ENCODE data around the gene CFAP119.
"Not testable (repeated sequence)": the region's sequence is repeated elsewhere in the genome, so short reads cannot be mapped to it uniquely, and the experiment has no call there.

The CFAP119 gene

DNA sequence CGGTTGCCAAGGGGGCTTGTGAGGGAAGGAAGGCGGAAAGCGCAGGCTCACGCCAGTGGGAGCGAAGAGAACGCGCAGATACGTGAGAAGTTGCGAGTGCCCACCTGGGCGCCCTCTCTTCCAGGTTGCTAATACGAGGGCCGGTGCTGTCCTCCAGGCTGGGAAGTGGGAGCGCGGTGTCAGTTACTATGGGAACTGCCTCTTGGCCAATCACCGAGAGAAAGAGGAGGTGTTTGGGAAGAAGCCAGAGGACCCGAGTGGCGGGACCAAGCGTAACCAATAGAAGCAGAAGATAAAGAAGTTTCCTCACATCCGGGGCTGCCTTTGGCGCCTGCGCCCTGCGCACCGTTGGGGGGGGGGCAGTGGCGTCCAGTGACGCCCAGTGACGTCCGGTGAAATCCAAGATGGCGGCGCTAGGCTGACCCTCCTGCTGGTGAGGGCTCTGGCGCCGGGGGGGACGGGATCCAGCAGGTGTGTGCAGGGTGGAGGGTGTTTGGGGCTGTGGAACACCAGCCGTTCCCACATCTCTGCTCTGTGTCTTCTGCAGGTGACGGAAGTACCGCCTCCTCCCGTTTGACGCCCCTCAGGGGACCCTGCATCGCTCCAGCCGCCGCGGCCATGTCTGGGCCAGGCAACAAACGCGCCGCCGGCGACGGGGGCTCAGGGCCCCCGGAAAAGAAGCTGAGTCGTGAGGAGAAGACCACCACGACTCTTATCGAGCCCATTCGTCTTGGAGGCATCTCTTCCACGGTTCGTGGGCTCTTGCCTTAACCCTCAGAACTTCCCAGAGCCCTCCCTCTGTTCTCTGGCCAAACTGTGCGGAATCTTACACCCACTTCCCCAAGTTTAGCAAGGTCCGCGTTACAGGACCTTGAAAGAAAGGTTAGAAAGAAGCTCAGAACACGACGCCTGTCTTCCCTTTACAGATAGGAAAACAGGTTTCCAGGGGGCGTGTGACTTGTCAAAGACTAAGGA is at the start of gene CFAP119, which contains the start of gene RNF40:
Gene CFAP119, minus strand, starts transcription at position 135 of the 975 bp plus-strand sequence. CDS start 314 bp downstream, outside the sequence.
Gene RNF40, plus strand, starts transcription at position 395 of the 975 bp plus-strand sequence. Its CDS starts 224 bp downstream, at position 619.
- peak; percentile 97 for DNase-seq

DNA sequence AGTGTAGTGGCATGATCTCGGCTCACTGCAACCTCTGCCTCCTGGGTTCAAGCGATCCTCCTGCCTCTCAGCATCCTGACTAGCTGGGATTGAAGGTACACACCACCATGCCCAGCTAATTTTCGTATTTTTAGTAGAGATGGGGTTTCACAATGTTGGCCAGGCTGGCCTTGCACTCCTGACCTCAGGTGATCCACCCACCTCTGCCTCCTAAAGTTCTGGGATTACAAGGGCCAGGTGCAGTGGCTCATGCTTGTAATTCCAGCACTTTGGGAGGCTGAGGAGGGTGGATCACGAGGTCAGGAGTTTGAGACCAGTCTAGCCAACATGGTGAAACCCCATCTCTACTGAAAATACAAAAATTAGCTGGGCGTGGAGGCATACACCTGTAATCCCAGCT is 47.8 kb upstream of the CFAP119 start:
- not testable (repeated sequence) for DNase-seq

DNA sequence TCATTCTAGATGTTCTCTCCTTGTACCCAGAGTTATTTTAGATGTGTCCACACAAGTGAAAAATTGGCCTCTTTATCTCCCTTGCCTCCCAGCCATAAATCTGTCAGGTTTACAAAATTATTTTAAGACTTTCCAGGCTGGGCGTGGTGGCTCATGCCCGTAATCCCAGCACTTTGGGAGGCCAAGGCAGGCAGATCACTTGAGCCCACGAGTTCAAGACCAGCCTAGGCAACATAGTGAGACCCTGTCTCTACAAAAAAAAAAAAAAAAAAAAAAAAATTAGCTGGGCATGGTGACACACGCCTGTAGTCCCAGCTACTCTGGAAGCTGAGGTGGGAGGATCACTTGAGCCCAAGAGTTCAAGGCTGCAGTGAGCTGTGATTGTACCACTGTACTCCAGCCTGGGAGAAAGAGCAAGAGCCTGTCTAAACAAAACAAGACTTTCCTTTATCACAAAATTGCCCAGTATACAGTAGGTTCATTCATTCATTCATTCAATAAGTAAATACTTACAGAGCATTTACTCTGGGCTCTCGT is 47.1 kb upstream of the CFAP119 start:
- DNase-seq: not testable (repeated sequence)

DNA sequence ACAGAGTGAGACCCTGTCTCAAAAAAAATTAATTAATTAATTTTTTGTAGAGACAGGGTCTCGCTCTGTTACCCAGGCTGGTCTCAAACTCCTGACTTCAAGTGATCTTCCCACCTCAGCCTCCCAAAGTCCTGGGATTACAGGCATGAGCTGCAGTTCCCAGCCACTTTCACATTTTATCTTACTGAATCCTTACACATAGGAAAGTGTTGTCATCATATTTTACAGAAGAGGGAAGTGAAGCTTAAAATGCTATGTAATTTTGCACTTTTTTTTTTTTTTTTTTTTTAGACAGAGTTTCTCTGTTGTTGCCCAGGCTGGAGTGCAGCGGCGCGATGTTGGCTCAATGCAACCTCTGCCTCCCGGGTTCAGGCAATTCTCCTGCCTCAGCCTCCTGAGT is 46.3 kb upstream of the CFAP119 start:
- DNase-seq: no peak

DNA sequence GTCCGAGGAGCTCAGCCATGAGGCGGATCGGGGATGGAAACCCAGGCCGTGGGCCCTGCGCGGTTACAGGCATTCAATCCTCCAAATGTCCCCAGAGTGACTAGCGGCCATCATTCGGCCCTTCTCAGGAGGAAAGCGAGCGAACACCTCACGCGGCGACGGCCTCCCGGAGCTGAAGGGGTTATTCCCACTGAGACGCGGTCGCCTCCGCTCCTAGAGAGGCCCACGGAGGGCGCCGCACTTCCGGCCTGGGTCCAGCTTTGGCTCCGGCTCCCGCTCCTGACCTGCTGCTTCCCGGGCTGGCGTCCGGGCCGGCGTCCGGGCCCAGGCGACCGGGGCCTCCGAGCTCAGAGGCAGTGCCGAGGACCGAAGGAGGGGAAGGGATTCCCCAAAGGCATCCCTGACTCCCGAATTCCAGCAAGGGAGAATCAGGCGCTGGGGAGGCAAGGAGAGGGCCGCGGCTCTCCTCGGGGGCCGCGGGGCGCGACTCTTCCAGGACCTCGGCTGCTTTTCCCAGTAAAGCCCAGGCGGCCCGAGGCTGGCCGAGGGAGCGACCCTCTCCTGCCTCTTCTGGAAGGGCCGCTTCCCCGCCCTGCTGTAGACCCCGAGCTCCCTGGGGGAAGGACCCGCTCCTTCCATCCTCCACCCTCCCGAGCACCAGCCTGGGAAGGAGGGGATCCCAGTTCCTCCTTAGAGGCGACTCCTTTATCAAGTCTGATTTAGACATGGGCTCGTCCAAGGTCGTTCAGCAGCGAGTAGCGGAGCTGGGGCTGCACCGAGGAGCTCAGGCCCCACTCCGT is 43.7 kb upstream of the CFAP119 start:
- peak; percentile 68 for DNase-seq

DNA sequence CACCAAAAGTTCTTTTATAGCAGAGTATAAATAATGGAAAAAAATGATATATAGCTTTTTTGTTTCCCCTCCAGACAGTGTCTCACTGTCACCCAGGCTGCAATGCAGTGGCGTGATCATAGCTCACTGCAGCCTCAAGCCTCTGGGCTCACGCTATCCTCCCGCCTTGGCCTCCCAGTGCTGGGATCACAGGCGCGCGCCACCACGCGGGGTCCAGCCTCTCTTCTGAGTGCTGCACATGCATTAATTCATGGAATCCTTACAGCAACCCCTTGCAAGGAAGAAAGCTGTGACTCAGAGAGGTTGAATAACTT is 43.2 kb upstream of the CFAP119 start:
- no peak for DNase-seq

DNA sequence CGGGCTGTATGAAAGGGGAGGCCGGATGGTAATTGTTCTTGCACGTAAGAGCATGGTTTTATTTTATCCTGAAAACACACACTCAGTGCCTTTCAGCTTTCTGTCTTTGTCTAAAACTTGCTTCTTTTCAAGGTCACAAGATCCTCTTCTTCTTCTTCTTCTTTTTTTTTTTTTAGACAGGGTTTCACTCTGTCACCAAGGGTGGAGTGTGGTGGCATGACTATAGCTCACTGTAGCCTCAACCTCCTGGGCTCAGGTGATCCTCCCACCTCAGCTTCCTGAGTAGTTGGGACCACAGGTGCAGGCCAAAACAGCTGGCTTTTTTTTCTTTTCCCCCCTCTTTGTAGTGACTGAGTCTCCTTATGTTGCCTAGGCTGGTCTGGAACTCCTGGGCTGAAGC is 41.1 kb upstream of the CFAP119 start:
- no peak for DNase-seq

DNA sequence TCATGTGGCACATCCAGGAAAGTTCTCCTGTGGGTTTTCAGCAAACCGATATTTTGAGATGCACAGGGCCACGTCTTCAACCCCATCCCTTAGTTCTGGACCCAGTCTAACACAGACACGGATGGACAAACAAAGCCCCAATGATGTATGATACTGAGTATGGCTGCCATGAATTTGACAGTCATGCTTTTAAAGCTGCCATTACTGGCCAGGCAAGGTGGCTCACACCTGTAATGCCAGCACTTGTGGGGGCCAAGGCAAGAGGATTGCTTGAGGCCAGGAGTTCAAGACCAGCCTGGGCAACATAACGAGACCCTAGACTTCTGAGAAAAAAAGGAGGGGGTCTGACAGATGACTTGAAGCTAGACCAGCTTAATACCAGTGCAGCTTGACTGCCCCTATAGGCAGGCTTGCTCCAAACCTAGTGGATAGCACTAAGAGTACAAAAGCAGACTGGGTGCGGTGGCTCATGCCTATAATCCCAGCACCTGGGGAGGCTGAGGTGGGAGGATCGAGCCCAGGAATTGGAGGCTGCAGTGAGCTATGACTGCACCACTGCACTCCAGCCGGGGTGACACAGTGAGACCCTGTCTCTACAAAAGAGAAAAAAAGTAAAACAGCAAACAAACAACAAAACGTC is 35.9 kb upstream of the CFAP119 start:
- no peak for DNase-seq

DNA sequence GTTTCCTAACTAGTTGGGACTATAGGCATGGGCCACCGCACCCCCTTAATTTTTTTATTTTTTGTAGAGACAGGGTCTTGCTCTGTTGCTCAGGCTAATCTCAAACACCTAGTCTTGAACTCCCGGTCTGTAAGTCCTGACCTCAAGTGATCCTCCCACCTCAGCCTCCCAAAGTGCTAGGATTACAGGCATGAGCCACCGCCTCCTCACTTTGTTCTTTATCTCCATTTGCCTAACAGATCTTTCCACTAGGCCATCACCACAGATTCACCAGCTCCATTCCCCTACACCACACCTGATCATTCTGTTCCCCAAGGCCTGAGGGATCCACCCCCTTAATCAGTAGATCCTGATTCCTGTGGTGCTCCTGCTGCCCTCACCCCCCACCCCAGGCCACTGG is 32.8 kb upstream of the CFAP119 start:
- no peak for DNase-seq

DNA sequence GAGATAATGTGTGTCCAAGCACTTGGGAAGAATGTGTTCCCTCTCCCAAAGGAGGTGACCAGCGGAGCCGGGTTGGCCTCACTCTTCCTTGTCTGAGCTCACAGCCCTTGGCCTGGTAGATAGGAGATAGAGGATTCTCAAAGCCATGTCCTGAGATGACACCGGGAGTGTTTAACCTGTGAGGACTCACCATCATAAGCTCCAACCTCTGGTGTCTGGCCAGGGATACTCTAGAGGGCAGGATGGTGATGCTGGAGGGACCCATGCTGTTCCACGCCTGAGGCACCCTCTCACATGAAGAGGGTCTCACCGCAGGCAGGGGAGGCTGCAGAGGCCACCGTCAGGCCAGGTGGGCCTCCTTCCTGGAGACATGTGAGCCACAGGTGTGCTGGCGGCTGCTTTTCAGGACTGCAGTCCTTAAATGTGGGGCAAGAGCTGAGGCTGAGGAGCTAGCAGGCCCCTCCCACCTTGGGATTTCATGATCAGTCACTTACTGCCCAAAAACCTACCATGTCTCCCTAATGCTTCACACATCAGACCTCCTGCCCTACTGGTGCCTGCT is 31.7 kb upstream of the CFAP119 start:
- DNase-seq: no peak

DNA sequence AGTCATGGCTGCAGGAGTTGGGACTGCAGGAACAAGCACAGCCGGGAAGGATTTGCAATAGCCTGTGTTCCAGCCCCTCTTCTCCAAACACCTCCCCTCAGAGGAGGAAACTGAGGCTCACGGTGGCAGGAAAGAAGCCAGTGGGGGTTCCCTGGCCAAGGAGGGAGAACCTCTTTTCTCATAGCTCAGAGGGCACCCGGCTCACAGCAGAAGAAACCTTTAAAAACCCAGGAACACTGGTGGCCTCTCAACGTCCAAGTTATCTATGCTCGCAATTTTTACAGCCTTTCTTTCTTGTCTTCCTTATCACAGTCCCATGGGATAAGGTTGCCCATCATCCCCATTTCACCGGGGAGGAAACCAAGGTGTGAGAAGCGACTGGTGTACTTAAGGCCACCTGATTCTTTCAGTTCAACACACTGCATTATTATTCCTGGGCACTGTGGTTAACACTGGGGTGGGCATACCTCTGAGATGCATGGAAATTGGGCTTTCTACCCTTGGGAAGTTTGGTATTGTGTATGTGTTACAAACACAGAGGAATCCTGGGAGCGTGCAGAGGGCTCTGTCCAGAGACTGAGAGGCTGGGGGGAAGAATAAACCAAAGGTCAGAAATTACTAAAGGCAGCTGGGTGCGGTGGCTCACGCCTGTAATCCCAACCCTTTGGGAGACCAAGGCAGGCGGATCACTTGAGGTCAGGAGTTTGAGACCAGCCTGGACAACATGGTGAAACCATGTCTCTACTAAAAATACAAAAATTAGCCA is 25.9 kb upstream of the CFAP119 start:
- DNase-seq: no peak

DNA sequence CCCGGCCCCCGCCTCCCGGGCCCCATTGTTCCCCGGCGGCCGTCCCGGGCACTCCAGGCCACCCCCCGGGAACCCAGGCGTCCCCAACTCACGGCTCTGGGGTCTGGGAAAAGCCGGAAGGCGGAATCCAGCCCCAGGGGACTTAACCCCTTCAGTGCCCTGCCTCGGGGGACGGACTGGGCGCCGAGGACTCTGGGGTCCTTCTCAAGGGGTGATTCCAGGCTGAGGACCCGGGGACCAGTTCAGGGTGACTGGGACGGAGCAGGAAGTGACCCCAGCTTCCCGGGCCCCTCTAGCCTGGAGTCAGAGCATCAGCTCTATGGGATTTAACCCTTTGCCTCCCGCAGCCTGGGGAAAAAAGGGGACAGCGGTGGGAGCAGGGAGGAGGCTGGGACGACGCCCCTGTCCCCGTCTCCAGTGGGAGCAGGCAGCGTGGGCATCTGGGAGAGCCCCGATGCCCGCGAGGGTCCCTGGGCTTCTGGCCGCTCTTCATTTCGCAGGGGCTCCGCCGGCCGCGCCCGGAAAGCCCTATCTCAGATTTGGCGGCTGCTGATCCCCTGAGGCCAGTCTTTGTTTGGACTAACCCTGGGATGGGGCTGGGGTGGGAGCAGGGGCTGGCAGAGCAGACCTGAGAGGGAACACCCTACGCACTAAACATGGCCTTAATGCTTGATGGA is 25.2 kb upstream of the CFAP119 start, which contains the start of gene ZNF629:
Gene ZNF629, minus strand, starts transcription at position 270 of the 677 bp plus-strand sequence. CDS start 2,723 bp downstream, outside the sequence.
- peak; percentile 64 for DNase-seq

DNA sequence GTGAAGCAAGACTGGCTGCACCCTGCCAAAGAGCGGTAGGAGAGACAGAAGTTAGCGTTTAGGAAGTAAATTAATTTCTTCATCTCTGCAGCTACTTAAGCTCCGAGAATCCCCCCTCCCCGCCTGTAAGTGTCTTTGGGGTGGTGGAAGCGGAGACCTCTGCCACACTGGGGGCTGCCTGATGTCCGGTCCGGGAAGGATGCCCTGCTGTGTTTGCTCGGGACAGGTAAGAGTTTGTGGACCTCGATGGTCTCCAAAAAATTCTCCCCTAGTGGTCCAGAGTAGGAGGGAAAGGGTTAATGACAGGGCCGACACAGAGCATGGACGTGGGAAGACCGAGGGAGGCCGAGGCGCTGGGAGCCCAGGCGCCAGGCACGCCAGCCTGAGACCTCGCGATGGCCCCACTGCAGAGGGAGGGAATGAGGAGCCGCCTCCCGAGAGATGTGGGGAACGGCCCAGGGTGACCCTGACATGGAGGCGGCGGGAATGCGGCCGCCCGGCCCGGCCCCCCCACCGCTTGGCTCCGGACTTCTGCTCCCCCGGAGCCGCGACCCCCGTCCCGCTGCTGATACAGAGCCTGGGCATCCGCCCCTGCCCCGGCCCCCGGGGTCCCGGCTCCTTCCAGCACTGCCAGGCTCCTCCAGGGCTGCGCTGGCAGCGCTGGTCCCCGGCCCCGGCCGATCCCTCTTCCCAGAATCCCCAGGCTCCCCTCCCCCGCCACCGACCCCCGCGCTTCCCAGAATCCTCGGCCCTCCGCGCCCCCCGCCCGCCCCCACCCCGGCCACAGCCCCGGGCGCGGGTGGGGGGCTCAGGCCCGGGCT is 24.5 kb upstream of the CFAP119 start:
- no peak for DNase-seq

DNA sequence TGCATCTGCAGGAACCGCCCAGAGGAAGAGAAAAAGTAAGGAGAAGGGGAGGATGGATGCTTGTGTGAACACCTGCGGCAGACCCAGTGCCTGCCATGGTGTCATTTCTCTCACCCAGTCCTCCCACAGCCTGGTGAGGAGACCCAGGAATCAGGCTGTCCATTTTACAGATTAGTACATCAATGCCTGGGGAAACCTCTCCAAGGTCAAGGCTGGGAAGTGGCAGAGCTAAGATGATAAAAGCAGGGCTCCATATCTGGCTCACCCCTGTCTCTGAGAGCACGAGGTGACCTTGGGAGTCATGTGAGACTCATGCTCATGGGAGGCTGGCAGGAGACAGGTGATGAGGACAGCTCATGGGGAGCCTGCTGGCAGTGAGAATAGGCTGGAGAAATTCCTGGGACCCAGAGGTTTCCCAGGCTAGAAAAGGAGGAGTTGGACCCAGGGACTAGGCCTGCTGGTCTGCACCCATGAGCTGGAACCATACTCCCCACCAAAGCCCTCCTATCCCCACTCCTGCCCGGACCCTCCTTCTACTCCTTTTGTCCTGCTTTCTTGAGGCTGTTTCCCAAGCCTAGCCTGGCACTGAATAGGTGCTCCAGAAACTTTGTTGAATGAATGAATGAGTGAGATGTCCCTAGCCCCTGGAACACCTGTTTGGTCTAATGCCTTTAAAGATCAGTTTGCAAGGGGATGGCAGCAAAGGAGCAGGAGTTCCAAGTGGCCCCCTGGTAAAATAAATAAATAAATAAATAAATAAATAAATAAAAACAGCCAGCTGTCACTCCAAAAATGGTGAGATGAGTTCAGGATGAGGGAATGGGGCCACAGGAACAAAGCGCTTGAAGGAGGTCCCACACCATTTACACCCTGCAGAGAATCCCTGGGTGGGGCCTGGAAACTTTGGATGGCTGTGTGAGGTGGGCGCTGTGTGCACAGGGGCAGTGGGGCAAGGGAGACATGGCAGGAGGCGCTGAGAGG is 23.6 kb upstream of the CFAP119 start:
- no peak for DNase-seq

DNA sequence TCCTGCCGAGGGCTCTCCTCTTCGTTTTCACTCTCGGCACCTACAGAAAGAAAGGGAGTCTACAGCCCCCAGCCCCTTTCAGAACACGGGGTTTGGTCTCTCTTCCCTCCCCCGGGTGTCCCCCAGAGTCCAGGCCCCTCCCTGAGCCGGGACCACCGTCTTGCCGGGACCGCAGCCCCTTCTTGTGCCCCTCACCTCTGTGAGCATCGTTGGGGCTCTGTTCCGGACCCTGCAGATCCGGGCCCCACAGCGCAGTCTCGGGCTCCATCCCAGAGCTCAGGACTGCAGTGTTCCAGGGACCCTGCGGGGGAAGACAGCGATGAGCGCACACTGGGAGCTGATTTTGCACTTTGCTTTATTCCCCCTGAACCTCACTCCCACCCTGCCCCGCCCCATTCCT is 22.4 kb upstream of the CFAP119 start:
- no peak for DNase-seq

DNA sequence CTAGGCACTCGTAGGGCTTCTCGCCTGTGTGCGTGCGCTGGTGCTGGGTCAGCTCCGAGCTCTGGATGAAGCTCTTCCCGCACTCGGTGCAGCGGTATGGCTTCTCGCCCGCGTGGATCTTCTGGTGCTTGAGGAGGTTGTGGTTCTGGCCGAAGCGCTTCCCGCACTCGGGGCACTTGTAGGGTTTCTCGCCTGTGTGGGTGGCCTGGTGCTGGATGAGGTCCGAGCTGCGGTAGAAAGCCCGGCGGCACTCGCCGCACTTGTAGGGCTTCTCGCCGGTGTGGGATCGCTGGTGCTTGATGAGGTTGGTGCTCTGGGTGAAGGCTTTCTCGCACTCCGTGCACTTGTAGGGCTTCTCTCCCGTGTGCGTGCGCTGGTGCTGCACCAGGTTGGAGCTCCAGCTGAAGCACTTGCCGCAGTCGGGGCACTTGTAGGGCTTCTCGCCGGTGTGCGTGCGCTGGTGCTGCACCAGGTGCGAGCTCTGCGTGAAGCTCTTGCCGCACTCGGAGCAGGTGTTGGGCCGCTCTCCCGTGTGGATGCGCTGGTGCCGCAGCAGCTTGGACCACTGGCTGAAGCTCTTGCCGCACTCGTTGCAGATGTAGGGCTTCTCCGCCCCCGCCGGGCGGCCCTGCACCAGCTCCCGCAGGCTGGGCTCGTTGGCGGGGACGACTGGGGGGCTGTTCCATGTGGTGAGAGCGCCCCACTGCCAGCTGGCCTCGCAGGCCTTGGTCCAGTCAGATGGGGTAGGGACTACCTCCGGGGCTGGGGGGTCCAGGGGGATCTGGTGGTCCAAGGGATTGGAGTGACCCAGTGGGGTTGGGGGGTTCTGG is 21.6 kb upstream of the CFAP119 start:
- no peak for DNase-seq

DNA sequence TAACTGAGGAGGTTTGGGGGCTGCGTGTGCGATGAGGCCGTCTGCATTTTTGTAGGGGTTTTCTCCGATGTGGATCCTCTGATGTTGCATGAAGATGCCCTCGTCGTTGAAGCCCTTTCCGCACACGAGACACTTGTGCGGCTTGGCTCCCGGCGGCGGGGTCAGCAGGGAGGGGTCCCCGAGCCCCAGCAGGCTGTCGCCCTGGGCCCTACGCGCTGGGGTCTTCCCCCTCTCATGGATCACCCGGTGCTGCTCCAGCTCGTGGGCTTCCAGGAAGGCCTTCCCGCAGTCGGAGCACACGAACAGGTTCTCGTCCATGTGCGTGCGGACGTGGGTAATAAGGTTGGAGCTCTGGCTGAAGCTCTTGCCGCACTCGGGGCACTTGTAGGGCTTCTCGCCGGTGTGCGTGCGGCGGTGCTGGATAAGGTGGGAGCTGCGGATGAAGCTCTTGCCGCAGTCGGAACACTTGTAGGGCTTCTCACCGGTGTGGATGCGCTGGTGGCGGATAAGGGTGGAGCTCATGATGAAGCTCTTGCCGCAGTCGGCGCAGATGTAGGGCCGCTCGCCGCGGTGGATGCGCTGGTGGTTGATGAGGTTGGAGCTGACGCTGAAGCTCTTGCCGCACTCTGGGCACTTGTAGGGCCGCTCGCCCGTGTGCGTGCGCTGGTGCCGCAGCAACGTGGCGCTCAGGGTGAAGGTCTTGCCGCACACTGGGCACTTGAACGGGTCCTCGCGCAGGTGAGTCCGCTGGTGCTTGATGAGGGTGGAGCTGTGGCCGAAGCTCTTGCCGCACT is 20.8 kb upstream of the CFAP119 start:
- DNase-seq: no peak

All from DMS79 (cell line).